ENCODE measurements around the gene SCD.
A peak's percentile ranks its signal among the peaks of the same experiment; 100 is the strongest.

Gene SCD

GRCh38 chr10:100340948-100341847 is 5.8 kb upstream of the SCD start:
- no peak for DNase-seq

DNA sequence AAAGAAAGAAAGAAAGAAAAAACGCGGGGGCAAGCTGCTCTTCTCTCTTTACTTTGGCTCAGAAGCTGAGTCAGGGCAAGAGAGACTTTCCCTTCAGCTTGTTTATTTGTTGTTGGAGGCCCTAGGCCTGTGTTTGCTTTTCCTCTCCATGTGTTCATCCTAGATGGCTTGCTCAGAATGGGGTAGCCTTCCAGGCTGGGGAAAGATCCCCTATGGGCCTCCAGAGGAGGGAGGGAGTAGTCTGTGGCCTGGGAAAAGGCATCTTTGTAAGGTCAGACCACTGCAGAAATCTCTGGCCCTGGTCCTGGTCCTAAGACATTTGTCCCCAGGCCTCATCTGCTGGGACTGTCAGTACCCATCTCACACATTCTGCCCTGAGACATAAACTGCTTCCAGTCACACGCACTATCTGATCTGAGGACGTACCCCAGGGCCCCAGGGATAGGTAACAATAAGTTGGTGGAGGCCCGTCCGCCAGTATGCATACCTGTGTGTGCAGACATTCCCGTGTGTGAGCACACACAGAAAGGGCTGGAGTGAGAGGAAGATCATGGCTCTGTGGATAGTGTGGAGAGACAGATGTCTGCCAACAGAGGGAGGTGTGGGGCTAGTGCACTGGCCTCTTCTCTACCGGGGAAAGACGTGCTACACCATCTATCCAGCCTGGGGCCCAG is 4.9 kb upstream of the SCD start:
- peak; percentile 24 for DNase-seq

GRCh38 chr10:100342627-100342972 is 4.4 kb upstream of the SCD start:
- no peak for DNase-seq

DNA sequence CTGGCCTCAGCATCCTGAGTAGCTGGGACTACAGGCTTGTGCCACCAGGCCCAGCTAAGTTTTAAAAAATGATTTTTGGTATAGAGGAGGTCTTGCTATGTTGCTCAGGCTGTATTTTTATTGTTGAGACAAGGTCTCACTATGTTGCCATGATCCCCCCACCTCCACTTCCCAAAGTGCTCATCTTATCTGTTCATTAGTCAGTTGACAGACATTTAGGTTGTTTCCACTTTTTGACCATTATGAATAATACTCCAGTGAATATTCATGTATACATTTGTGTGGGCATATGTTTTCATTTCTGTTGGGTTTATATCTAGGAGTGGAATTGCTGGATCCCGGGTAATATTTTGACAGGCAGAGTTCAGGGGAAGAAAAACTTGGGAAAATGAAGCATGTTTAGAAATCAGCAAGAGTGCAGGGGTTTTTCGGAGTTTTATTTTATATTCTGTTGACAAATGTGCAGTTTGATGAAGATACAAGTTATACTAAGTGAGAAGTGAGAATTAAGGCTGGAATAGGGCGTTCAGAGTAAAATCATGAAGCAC is 2.7 kb upstream of the SCD start:
- no peak for DNase-seq

GRCh38 chr10:100345570-100346330 is 1.3 kb upstream of the SCD start:
- no peak for DNase-seq

GRCh38 chr10:100346351-100346764 is 675 bp upstream of the SCD start:
- peak; percentile 18 for DNase-seq

- DNase-seq, result no peak
Observed at GRCh38 chr10:100347568-100348195, 649 bp downstream of the SCD start.

GRCh38 chr10:100348389-100348927 is 1.4 kb downstream of the SCD start:
- DNase-seq, result no peak

DNA sequence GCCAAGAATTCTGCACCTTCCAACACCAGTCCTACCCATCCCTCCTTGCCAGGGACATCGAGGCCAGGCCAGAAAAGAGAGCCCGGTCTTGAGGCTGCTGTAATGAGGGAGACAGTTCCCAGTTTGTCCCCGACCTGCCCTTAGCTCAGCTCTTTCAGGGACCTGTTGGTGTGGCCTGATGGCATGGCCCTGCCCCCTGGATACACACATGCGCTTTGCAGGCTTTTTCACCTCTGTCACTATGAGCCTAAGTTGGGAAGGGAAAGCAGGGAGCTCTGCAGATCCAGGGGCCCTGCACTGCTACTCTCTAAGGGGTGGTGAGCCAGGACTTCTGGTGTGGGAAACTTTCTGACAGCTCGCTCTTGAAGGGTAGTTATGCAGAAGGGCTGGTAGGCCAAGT is 2.1 kb downstream of the SCD start:
- no peak for DNase-seq

DNA sequence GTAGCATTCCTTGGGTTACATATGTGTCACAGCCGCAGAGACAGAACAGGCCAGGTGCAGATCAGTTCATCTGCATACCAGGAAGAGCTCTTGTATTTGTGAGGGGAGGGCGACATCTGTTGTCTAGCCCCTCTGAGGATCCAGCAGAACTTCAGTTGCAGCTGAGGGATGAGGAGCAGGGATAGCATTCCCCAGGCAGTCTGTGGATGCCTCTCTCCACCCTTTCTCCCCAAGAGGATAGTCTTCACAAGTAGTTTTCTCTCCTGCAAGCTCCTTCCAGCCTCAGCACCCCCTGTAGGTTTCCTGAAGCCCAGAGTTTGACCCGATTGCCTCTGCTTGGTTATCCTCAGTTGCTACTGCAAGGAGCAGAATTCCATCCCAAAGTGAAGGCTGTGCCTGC is 2.6 kb downstream of the SCD start:
- no peak for DNase-seq

DNA sequence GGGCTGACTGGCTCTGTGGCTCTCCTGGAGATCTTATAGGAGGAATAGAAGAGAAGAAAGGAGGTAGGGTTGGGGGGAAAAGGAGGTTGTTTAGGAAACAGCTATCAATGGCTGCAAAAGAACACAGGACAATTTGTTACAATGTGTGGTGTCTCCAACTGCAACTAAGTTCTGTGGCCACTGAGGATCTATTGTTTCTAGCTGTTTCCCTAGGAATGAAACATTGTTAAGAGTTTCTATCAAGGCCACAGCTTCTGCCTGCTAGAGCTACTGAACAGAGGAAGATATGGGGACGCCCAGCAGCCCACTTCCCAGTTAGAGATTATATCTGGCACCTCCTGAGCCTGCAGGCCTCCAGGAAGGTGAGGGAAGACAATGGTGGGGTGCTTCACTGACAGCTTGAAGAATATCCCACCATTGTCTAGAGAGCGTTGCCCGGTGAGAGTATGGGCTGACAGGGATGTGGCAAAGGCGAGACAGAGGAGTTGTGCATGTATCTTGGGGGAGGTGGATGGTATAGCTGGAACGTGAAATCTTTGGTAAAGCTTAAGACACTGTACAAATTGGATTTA is 4.0 kb downstream of the SCD start:
- no peak for DNase-seq

DNA sequence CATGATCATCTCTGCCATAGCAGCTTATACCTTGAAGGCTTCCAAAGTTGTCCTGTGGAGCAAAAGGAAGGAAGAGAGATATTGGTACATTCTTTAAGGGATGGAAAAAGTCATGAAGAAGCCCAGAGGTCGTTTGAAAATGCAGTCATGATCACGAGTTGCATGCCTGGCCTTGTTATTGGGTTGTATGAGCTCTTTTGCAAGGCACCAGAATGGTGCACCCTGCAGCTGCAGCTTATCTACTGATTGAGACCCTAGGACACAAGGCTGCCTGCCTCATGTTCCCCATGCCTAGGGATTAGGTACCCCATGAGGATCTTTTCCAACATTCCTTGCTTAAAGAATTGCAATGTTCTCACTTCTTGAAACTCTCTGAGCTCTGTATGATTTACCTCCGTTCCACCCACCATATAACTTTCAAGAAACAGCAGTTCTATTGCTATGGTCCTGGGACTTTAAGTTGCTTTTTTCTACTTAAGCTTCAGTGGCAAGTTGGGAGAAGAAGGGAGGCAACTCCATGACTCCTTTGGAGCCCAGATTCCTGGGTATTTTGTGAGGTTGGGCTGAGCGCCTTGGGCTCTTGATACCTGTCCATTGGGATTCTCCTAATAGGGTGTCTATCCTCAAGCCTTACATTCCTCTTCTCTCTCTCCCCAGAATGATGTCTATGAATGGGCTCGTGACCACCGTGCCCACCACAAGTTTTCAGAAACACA is 6.9 kb downstream of the SCD start:
- no peak for DNase-seq

DNA sequence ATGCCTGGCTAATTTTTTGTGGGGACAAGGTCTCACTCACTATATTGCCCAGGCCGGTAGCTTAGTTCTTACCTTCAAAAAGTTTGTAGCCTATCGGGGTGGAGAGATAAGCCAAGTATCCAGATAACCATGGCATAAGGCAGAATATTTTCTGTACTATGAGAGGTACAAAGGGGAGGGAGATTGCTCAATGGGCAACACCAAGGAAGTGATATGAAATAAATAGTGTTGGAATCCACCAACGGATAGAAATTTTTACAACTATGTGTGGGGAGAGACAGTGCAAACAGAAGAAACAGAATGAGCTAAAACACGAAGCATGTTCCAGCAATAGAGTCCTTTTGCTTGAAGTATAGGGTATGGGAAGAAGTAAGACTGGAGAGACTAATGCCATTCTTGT is 8.1 kb downstream of the SCD start:
- no peak for DNase-seq

DNA sequence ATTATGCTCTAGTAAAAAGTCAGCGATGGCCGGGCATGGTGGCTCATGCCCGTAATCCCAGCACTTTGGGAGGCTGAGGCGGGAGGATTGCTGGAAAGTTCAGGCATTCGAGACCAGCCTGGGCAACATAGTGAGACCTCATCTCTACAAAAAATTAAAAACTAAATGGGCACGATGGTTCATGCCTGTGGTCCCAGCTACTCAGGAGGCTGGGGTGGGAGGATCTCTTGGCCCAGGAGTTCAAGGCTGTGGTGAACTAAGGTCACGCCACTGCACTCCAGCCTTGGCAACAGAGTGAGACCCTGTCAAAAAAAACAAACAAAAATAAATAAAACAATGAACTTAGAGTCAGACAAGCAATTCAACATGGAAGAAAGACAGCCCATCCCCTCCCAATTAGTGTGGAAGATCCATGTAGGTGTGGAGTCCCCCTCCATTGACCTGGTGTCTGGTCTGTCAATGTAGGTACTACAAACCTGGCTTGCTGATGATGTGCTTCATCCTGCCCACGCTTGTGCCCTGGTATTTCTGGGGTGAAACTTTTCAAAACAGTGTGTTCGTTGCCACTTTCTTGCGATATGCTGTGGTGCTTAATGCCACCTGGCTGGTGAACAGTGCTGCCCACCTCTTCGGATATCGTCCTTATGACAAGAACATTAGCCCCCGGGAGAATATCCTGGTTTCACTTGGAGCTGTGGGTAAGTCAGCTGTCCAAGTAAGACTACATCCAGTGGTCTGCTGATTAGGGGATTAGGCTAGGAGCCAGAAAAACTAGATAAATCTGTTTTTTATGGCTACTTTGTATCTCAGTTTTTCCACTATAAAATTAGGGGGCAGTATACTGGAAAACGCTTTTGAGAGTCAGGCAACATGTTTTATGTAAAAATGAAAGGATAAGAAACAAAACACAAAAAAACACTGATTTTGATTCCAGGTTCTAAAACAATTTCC is 9.3 kb downstream of the SCD start:
- no peak for DNase-seq

DNA sequence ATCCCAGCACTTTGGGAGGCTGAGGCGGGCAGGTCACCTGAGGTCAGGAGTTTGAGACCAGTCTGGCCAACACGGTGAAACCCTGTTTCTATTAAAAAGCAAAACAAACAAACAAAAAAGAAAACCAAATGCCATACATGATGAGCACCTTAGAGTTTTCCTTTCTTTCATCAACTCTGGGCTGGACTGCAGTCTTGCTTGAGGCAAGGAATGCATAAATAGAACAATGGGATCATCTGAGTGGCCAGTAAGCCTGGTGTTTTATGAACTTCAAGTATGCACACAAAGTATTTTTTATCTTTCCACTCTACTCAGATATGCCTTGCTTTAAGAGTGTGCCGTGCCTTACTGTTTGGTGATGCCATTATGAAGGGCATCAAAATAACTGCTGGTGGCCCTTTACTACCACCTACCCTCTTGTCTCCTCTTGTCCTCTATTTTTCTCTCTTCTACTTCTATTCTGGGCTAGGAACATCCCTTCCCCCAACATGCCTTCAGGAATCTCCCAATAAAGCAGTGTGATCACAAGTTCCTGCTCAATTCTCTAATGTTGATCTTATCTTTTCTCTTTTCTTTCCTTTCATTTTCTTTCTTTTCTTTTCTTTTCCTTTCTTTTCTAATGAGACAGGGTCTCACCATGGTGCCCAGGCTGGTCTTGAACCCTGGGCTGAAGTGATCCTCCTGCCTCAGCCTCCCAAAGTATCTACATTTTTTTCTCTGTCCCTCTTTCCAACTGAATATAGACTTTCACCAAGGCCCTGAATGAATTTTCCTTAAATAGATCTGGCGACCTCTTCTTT is 10.2 kb downstream of the SCD start:
- DNase-seq, result no peak

DNA sequence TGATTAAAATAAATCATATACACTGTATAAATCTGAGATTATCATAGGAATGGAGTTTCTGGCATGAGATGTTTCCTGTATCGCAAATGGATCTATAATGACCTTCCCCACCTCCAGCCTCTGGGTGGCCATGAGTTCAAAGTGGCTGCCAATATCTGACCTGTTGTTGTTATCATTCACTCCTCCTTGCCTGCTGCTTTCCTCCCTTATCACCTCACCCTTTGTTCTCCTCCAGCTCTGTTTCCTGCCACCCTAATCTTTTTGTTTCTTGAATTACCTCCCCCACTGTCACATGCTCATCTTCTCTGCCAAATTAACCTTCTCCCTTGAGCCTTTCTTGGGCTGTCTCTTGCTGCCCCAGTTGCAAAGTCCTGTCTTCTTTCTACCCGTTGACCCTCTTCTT is 12.0 kb downstream of the SCD start:
- no peak for DNase-seq

DNA sequence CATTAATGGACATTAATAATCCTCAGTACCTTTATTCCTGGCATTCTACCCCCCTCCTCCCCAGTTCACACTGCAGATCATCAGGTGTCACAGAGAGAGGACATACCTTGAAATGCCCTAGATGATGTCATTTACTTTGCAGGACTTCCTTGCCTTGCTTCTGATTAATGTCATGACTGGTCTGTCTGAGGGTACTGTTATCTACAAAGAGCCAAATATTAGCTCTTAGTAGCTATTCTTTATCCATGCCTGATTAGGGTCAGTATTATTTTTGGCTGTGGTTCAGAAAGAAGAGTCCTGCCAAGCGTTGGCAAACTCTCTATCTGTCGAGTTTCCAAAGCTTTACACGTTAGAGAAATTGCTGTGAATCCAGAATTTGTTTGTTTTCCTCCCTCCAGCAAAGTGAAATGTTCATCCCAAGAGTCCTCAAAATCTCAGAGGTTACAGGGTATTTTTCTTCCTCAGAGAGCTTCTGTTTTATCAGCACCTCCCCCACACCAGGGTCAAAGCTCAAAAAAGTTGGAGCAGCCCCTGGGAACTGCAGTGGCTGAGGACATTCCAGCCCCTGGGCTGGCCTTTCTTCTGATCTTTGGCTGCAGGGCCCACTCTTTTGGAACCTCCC is 12.6 kb downstream of the SCD start:
- no peak for DNase-seq

GRCh38 chr10:100360234-100360633 is 13.2 kb downstream of the SCD start:
- DNase-seq, result no peak
